Stimulated activated CD8-positive, alpha-beta memory T cell treated with anti-CD3 and anti-CD28 coated beads, Interleukin-4, amount 100 ng/mL, for 48 hours (primary cell): ENCODE results near the gene BLOC1S4.
"Not testable (repeated sequence)": the region's sequence is repeated elsewhere in the genome, so short reads cannot be mapped to it uniquely, and the experiment has no call there.

Experiments used
- DNase-seq: peaks from one replicate; pipeline ENCODE4 v3.0.0-alpha.2; 2020

The BLOC1S4 gene

GRCh38 chr4:6746721-6747293 lies 30.8 kb downstream of the BLOC1S4 start:
- DNase-seq: no peak

- DNase-seq: no peak
Observed at GRCh38 chr4:6747294-6748051, 31.5 kb downstream of the BLOC1S4 start.

GRCh38 chr4:6748286-6748685 lies 32.3 kb downstream of the BLOC1S4 start:
- no peak for DNase-seq

GRCh38 chr4:6749340-6750171 lies 33.6 kb downstream of the BLOC1S4 start:
- DNase-seq: no peak

- DNase-seq: no peak
Observed at GRCh38 chr4:6750286-6751221, 34.6 kb downstream of the BLOC1S4 start.

- DNase-seq: no peak
Observed at GRCh38 chr4:6751611-6752485, 35.9 kb downstream of the BLOC1S4 start.

GRCh38 chr4:6752486-6752829 lies 36.5 kb downstream of the BLOC1S4 start:
- no peak for DNase-seq

GRCh38 chr4:6753103-6753560 lies 37.2 kb downstream of the BLOC1S4 start:
- no peak for DNase-seq

GRCh38 chr4:6753891-6754290 lies 37.9 kb downstream of the BLOC1S4 start:
- no peak for DNase-seq

- no peak for DNase-seq
Observed at GRCh38 chr4:6754481-6755087, 38.6 kb downstream of the BLOC1S4 start.

GRCh38 chr4:6755088-6755753 lies 39.2 kb downstream of the BLOC1S4 start:
- no peak for DNase-seq

- DNase-seq: not testable (repeated sequence)
Observed at GRCh38 chr4:6756345-6756744, 40.4 kb downstream of the BLOC1S4 start.

GRCh38 chr4:6758728-6759127 lies 42.8 kb downstream of the BLOC1S4 start:
- DNase-seq: no peak

- no peak for DNase-seq
Observed at GRCh38 chr4:6760865-6761264, 44.9 kb downstream of the BLOC1S4 start.

- no peak for DNase-seq
Observed at GRCh38 chr4:6761649-6762615, 46.0 kb downstream of the BLOC1S4 start.

GRCh38 chr4:6763330-6763851 lies 47.4 kb downstream of the BLOC1S4 start:
- no peak for DNase-seq

GRCh38 chr4:6764976-6765620 lies 49.1 kb downstream of the BLOC1S4 start:
- DNase-seq: no peak

GRCh38 chr4:6765703-6766102 lies 49.7 kb downstream of the BLOC1S4 start:
- DNase-seq: no peak
